ENCODE data around the gene DLGAP4. TPM values are rescaled to one million over a fixed set of nuclear protein-coding genes. Genes with fewer than 3 reads are reported as not detected.

DLGAP4 gene
- total RNA-seq, 1 experiment from 2014 or later, result 59.9 TPM

DNA sequence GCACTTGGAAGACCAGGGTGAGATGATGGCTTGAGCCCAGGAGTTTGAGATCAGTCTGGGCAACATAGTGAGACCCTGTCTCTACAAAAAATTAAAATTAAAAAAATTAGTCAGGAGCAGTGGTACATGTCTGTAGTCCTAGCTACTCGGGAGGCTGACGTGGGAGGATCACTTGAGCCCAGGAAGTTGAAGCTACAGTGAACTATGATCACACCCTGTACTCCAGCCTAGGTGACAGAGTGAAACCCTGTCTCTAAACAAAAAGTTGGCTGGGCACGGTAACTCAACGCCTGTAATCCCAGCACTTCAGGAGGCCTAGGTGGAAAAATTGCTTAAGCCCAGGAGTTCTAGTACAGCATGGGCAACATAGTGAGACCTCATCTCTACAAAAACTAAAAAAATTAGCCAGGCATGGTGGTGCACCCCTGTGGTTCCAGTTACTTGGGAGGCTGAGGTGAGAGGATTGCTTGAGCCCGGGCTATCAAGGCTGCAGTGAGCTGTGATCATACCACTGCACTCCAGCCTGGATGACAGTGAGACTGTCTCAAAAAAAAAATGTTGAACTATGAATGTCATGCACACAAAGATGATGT, 174.4 kb downstream of the DLGAP4 start:
- no peak for DNase-seq (ENCODE audit: low spot score)
- ChIA-PET CTCF (no interaction called here), POLR2A (ENCODE audit: low non-redundant PET) (no interaction called here)
- intact Hi-C loops (cut with micrococcal nuclease; ENCODE audit: unreplicated experiment), result no loop called here
- BruUV-seq (replicated peaks), result no TSS peak
- Histone ChIP-seq H3K4me3 (ENCODE audit: low read depth, low read length, poor library complexity, severe bottlenecking) (no peak overlapping the region), H3K4me1 (ENCODE audit: insufficient read depth, low read length, poor library complexity, severe bottlenecking) (no peaks in the 10 kb centered on the region), H3K27me3 (replicated peaks; ENCODE audit: insufficient read depth, low read depth, low read length, poor library complexity) (no peaks in the 10 kb centered on the region), H3K9me3 (ENCODE audit: low read depth, low read length, poor library complexity, severe bottlenecking) (no peaks in the 10 kb centered on the region), H3K36me3 (ENCODE audit: insufficient read depth, low read length, poor library complexity, severe bottlenecking) (no peaks in the 10 kb centered on the region), H3K27ac (ENCODE audit: low read depth, low read length, poor library complexity, severe bottlenecking) (no peak overlapping the region)
- TF ChIP-seq, protein P1, sequence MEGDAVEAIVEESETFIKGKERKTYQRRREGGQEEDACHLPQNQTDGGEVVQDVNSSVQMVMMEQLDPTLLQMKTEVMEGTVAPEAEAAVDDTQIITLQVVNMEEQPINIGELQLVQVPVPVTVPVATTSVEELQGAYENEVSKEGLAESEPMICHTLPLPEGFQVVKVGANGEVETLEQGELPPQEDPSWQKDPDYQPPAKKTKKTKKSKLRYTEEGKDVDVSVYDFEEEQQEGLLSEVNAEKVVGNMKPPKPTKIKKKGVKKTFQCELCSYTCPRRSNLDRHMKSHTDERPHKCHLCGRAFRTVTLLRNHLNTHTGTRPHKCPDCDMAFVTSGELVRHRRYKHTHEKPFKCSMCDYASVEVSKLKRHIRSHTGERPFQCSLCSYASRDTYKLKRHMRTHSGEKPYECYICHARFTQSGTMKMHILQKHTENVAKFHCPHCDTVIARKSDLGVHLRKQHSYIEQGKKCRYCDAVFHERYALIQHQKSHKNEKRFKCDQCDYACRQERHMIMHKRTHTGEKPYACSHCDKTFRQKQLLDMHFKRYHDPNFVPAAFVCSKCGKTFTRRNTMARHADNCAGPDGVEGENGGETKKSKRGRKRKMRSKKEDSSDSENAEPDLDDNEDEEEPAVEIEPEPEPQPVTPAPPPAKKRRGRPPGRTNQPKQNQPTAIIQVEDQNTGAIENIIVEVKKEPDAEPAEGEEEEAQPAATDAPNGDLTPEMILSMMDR (conservative IDR thresholded peaks at IDR 0.05; ENCODE audit: low read depth, low read length), result no peak
- no peak for TF ChIP-seq EZH2 (IDR thresholded peaks at IDR 0.05; ENCODE audit: borderline replicate concordance, low read depth, low read length, poor library complexity, severe bottlenecking)

DNA sequence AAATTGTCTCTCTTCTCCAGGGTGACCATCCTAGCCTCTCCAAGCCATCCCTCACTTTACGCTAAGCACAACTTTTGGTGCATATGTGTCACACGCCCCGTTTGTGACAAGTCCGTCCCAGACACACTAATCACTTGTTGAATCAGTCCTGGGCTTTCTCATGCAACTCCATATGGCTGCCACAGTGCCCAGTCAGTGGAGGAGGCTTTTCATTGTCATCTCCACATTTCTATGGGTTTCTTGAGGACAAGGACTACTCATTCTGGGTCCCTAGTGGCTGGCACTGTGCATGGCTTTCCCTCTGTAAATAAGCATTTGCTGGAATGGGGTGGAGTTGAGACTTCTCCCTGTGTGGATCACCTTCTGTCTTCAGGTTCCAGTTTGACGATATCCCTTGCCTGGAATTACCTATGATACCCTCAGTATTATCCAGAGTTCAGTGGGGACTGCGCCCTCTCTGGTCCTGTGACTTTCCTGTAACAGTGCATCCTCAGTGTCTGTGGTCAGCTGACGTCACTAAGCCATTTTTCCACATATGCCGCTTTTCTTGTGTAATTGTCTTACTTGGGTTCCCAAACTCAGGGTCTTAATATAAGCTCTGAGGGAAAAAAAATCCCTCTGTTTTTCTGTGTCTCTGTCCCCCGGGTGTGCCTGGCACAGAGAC, 175.4 kb downstream of the DLGAP4 start:
- intact Hi-C loops (cut with micrococcal nuclease; ENCODE audit: unreplicated experiment), result no loop called here
- Histone ChIP-seq H3K4me3 (ENCODE audit: low read depth, low read length, poor library complexity, severe bottlenecking) (no peak overlapping the region), H3K27ac (ENCODE audit: low read depth, low read length, poor library complexity, severe bottlenecking) (no peak overlapping the region), H3K4me1 (ENCODE audit: insufficient read depth, low read length, poor library complexity, severe bottlenecking) (no peaks in the 10 kb centered on the region), H3K9me3 (ENCODE audit: low read depth, low read length, poor library complexity, severe bottlenecking) (no peaks in the 10 kb centered on the region), H3K36me3 (ENCODE audit: insufficient read depth, low read length, poor library complexity, severe bottlenecking) (no peaks in the 10 kb centered on the region), H3K27me3 (replicated peaks; ENCODE audit: insufficient read depth, low read depth, low read length, poor library complexity) (no peaks in the 10 kb centered on the region)
- TF ChIP-seq, protein P1 (conservative IDR thresholded peaks at IDR 0.05; ENCODE audit: low read depth, low read length), result no peak
- TF ChIP-seq EZH2 (IDR thresholded peaks at IDR 0.05; ENCODE audit: borderline replicate concordance, low read depth, low read length, poor library complexity, severe bottlenecking), result no peak
- POLR2A ChIA-PET (ENCODE audit: low non-redundant PET), result no interaction called here
- no peak for DNase-seq (ENCODE audit: low spot score)
- no TSS peak for BruUV-seq (replicated peaks)
- CTCF ChIA-PET, result no interaction called here

DNA sequence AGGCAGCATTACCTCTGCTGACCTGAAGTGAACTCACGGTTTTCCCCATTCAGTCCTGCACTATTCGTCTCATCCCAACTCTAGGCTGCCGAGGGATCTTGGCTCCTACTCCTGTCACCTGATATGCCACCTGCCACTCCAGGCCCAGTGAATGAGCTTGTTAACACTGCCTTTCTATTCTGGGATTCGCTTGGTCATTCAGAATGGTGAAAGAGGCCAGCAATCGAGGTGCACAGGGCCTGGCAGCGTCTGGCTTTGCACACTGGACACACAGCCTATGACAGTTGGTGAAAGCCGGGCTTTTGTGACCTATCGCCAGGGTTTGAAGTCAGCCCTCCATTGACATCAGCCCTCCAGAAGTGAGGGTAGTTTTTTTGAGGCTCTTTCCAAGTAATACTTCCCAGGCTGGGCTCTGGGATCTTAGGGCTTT, 175.9 kb downstream of the DLGAP4 start:
- no TSS peak for BruUV-seq (replicated peaks)
- no peak for DNase-seq (ENCODE audit: low spot score)
- Histone ChIP-seq H3K4me3 (ENCODE audit: low read depth, low read length, poor library complexity, severe bottlenecking) (no peak overlapping the region), H3K9me3 (ENCODE audit: low read depth, low read length, poor library complexity, severe bottlenecking) (no peaks in the 10 kb centered on the region), H3K27me3 (replicated peaks; ENCODE audit: insufficient read depth, low read depth, low read length, poor library complexity) (no peaks in the 10 kb centered on the region), H3K27ac (ENCODE audit: low read depth, low read length, poor library complexity, severe bottlenecking) (no peak overlapping the region), H3K36me3 (ENCODE audit: insufficient read depth, low read length, poor library complexity, severe bottlenecking) (no peaks in the 10 kb centered on the region), H3K4me1 (ENCODE audit: insufficient read depth, low read length, poor library complexity, severe bottlenecking) (no peaks in the 10 kb centered on the region)
- no peak for TF ChIP-seq EZH2 (IDR thresholded peaks at IDR 0.05; ENCODE audit: borderline replicate concordance, low read depth, low read length, poor library complexity, severe bottlenecking)
- TF ChIP-seq, protein P1 (conservative IDR thresholded peaks at IDR 0.05; ENCODE audit: low read depth, low read length), result no peak
- POLR2A ChIA-PET (ENCODE audit: low non-redundant PET), result no interaction called here
- CTCF ChIA-PET, result no interaction called here
- intact Hi-C loops (cut with micrococcal nuclease; ENCODE audit: unreplicated experiment), result no loop called here

Measured in A673 (cell line).